C4-2B (cell line): ENCODE measurements around the gene CCDC61.

Experiments
- H3K27ac ChIP-seq: fragments of 450-650 bp; 2 replicates; pipeline ENCODE4 v1.5.1; 2017
- CTCF ChIP-seq: fragments of 450-650 bp; conservative IDR thresholded peaks from 2 replicates; pipeline ENCODE4 v1.5.1; 2017; ENCODE audit warnings: mild to moderate bottlenecking
- ZFX ChIP-seq: fragments of 450-650 bp; IDR thresholded peaks from 2 replicates; pipeline ENCODE4 v1.6.1; 2017

Gene CCDC61

GRCh38 chr19:46052896-46053295 is 57.6 kb downstream of the CCDC61 start:
- H3K27ac ChIP-seq: no peak overlapping the region
- TF ChIP-seq ZFX (no peak), CTCF (no peak)

- TF ChIP-seq ZFX (no peak), CTCF (no peak)
- no peak overlapping the region for H3K27ac ChIP-seq
Measured at GRCh38 chr19:46056536-46056935, 61.3 kb downstream of the CCDC61 start.

GRCh38 chr19:46058778-46059177 is 63.5 kb downstream of the CCDC61 start:
- H3K27ac ChIP-seq: no peak overlapping the region
- TF ChIP-seq ZFX (no peak), CTCF (no peak)

- TF ChIP-seq CTCF (no peak), ZFX (no peak)
Measured at GRCh38 chr19:46060012-46060411, 64.7 kb downstream of the CCDC61 start.

GRCh38 chr19:46063201-46063600 is 67.9 kb downstream of the CCDC61 start:
- no peak overlapping the region for H3K27ac ChIP-seq
- TF ChIP-seq CTCF (no peak), ZFX (no peak)

More at GRCh38 chr19:46060012-46060411, 64.7 kb downstream of the CCDC61 start:
- H3K27ac ChIP-seq: no peak overlapping the region

- H3K27ac ChIP-seq: no peak overlapping the region
- TF ChIP-seq ZFX: no peak
- TF ChIP-seq CTCF: no peak
Measured at GRCh38 chr19:46065486-46066071, 70.3 kb downstream of the CCDC61 start.

GRCh38 chr19:46066471-46066870 is 71.2 kb downstream of the CCDC61 start:
- TF ChIP-seq CTCF: no peak
- TF ChIP-seq ZFX: no peak

More at GRCh38 chr19:46066471-46066870, 71.2 kb downstream of the CCDC61 start:
- no peak overlapping the region for H3K27ac ChIP-seq
